ENCODE data around the gene OR56B1.
A peak's percentile ranks its signal among the peaks of the same experiment; 100 is the strongest.
"Not testable (repeated sequence)": the region's sequence is repeated elsewhere in the genome, so short reads cannot be mapped to it uniquely, and the experiment has no call there.

The OR56B1 gene, protein sequence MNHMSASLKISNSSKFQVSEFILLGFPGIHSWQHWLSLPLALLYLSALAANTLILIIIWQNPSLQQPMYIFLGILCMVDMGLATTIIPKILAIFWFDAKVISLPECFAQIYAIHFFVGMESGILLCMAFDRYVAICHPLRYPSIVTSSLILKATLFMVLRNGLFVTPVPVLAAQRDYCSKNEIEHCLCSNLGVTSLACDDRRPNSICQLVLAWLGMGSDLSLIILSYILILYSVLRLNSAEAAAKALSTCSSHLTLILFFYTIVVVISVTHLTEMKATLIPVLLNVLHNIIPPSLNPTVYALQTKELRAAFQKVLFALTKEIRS

DNA sequence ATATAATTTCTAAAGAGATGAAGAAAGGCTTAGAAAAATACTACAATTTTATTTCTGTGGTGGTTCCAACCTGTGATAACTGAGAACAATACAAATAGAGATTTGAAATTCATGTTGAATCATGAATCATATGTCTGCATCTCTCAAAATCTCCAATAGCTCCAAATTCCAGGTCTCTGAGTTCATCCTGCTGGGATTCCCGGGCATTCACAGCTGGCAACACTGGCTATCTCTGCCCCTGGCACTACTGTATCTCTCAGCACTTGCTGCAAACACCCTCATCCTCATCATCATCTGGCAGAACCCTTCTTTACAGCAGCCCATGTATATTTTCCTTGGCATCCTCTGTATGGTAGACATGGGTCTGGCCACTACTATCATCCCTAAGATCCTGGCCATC is at the start of gene OR56B1:
TSS of gene OR56B1 (plus strand) at position 53 of the 400 bp plus-strand sequence. CDS start at position 122, 69 bp downstream.
- no peak for DNase-seq (ENCODE audit: low read depth)

DNA sequence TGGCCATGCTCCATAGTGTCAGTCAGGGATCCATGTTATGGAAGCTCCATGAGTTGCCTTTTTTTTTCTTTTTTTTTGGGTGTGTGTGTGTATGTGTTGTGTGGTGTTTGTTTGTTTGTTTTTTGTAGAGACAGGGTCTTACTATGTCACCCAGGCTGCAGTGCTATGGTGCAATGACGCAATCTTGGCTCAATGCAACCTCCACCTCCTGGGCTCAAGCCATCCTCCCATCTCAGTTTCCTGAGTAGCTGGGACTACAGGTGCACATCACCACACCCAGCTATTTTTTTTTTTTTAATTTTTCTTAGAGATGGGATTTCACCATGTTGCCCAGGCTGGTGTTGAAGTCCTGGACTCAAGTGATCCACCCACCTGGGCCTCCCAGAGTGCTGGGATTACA is 47.8 kb upstream of the OR56B1 start:
- DNase-seq (ENCODE audit: low read depth) = no peak

DNA sequence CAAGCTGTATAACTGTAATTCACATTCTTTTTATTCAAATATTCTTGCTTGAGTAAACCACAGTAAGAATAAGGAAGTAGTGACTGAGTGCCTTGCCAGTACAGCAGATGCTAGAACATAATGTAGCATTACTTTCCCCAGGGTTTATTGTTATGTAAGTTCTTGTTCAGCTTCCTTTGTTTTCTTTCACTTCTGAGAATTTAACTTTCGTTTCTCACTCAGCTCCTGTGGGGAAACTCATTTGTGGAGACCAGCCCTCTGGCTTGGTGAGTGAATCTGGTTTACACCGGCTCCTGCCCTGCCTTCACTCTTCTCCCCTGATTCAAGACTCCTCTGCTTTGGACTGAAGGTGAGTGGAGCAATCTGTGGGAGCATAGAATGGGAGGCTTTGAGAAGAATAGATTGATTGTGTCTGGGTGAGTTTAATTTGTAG is 46.7 kb upstream of the OR56B1 start, which contains the start of gene TRIM22:
TSS of gene TRIM22 (plus strand) at position 240 of the 433 bp plus-strand sequence. CDS start 6,443 bp downstream, outside the sequence.
- peak; percentile 23 for DNase-seq (ENCODE audit: low read depth)

DNA sequence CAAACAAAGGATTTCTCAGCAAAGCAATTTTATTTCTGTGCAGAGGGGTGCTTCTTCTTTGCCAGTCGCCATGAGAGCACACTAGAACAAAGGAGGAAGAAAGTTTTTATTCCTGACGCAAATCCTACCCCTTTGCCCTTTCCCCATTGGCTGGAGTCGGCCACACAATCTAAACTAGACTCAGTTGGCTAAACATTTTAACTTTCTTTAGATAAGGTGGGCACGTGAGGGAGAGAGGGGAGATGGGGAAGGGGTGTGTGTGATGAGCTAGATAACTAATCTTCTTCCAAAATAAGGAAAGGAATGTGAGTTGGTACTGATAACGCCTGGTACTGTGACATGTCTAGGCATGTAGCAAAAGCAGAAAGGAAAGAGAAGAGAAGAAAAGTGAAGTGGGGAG is 46.0 kb upstream of the OR56B1 start:
- no peak for DNase-seq (ENCODE audit: low read depth)

DNA sequence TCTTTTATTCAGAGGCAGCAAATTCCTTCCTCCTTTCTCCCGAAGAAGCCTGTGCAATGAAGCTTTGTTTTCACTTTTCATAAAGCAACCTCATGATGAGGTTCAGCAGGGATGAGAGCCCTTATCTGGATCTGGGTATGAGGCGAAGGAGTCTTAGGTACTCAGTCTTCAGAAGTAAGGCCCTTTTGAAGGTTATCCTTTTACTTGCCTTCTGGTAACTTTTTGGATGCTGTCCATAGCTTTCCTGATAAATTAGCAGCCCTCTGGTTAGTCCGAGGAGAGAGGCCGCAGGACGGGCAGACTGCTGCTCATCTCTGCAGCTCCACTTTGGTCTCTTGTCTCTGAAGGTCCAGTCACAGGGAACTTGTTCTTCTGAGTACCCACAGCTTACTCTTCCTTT is 45.5 kb upstream of the OR56B1 start:
- no peak for DNase-seq (ENCODE audit: low read depth)

DNA sequence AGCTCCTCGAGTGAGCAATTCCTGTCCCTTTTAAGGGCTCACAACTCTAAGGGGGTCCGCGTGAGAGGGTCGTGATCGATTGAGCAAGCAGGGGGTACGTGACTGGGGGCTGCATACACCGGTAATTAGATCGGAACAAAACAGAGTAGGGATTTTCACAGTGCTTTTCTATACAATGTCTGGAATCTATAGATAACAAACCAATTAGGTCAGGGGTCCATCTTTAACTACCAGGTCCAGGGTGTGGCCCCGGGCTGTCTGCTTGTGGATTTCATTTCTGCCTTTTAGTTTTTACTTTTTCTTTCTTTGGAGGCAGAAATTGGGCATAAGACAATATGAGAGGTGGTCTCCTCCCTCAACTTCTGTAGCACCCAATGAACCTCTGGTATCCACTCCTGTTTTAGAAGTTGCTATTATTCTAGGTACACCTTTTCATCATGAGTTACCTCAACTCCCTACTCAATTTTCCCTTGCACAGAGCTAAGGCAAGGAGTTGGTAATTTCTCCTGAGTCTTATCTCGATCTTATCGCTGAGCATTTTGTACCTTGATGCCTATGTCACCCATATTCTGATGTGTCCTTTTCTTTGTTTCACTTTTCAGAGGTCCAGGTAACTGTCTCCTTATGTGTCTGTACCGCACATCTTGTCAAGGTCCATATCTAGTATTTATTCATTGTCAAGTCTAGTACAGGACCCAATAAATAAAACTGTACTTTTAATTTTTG is 44.8 kb upstream of the OR56B1 start:
- DNase-seq (ENCODE audit: low read depth) = not testable (repeated sequence)

DNA sequence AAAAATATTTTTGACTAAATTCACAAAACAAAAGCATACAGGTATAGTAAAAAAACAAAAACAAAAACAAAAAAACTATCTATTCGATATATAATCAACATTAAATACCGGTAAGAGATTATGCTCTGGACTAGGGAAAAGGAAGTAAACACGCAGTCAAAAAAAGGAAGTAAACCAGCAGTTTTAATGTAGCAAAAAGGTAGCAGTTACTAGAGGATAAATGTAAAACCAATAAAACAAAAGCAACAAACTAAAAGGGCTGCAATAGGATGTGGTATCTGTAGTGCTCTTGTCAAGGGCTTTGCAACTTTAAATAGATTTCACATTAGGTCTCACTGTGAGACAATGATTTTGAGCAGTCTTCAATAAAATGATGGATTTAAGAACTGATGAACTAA is 44.3 kb upstream of the OR56B1 start:
- DNase-seq (ENCODE audit: low read depth) = no peak

DNA sequence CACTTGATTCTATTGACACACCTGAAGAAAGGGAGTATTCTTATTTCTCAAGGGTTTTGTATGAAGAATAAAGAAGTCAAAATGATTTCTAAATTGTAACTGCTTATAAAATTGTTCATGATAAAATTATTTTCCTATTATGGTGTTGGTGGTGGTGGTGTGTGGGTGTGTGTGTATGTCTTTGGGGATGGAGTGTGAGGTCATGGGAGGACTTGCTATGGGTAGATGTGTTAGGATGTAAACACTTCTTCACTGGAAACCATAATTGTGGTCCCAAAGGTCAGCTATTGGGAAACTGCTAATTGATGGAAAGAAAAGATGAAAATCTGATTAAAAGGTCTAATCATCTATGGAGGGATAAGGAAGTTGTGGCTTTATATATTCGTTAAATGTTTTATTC is 41.6 kb upstream of the OR56B1 start:
- no peak for DNase-seq (ENCODE audit: low read depth)

DNA sequence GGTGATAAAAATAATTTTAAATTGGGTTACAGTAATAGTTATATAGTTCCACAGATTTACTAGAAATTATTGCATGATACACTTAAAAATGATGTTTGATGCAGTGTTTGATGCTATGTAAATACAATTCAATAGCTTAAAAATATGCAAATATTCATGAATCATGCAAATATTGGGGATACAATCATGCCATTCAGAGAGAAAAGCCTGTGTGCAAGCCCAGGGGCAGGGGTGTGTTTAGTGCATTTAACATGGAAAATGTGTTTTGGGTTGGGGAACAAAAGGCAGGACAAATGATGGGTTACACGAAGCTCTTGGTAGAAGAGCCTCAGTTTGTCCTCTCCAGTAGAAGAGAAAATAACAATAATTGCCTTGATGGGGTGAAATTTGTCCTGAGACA is 40.7 kb upstream of the OR56B1 start:
- DNase-seq (ENCODE audit: low read depth) = no peak

DNA sequence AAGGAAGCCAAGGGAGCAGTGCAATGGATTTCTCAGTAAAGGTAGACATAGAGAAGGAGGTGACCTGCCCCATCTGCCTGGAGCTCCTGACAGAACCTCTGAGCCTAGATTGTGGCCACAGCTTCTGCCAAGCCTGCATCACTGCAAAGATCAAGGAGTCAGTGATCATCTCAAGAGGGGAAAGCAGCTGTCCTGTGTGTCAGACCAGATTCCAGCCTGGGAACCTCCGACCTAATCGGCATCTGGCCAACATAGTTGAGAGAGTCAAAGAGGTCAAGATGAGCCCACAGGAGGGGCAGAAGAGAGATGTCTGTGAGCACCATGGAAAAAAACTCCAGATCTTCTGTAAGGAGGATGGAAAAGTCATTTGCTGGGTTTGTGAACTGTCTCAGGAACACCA is 40.0 kb upstream of the OR56B1 start:
- DNase-seq (ENCODE audit: low read depth) = no peak

DNA sequence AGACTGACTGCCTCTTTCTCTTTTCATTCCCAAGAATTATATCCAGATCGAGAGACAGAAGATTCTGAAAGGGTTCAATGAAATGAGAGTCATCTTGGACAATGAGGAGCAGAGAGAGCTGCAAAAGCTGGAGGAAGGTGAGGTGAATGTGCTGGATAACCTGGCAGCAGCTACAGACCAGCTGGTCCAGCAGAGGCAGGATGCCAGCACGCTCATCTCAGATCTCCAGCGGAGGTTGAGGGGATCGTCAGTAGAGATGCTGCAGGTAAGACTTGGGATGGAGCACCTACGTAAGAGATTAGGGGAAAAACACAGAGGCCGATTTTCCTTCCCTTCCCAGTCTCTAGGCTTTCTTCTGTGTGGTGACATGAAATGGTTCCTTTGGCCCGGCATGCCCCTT is 38.0 kb upstream of the OR56B1 start:
- DNase-seq (ENCODE audit: low read depth) = no peak

DNA sequence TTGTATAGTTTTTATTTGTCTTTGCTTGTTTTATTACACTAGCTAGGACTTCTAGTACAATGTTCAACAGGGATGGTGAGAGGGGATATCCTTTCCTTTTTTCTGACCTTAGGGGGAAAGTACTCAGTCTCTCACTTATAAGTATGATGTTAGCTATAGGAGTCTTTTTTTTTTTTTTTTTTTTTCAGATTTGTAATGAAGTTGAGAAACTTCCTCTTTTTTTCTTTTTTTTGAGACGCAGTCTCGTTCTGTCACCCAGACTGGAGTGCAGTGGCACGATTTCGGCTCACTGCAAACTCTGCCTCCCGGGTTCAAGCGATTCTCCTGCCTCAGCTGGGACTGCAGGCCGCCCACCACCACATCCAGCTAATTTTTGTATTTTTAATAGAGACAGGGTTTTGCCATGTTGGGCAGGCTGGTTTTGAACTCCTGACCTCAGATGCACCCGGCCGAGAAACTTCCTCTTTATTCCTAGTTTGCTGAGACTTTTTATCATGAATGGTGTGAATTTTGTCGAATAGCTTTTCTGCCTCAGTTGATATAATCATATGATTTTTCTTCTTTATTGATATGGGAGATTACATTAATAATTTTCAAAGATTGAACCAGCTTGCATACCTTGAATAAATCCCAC is 35.7 kb upstream of the OR56B1 start:
- DNase-seq (ENCODE audit: low read depth) = no peak

DNA sequence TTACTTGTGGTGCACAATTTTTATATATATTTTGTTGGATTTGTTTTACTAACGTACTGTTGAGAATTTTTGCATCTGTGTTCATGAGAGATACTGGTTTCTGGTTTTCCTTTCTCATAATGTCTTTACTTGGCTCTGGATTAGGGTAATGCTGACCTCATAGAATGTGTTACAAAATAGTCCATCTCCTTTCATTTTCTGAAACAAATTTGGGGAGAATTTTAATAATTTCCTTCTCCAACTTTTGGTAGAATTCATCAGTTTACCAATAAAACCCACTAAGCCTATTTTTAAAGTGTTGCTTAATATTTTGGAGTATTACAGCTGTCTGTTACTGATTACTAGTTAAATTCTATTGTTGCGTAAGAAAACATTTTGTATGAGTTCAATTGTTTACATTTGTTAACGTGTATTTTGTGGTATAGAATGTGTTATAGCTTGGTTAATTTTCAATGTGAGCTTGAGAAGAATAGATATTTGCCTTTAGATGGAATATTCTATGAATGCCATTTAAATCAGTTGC is 35.1 kb upstream of the OR56B1 start:
- no peak for DNase-seq (ENCODE audit: low read depth)

DNA sequence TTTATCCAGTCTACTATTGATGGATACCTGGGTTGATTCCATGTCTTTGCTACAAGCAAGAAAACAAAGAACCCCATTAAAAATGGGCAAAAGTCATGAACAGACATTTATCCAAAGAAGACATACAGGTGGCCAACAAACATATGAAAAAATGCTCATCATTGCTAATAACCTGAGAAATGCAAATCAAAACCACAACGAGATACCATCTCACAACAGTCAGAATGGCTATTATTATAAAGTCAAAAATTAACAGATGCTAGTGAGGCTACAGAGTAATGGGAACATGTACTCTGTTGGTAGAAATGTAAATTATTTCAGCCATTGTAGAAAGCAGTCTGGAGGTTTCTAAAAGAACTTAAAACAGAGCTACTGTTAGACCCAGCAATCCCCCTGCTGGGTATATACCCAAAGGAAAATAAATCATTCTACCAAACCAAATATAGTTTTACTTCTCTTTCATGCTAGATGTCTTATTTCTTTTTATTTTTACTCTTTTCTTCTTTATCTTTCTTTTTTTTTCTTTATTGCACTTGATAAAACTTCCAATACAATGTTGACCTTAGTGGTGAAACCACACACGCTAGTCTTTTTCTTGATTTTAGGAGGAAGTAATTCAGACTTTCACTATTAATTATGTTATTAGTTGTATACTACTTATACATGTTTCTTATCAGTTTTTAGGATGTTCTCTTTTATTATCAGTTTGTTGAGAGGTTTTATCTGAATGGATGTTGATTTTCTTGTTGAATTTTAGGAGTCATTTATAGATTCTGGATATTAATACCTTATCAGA is 32.3 kb upstream of the OR56B1 start:
- DNase-seq (ENCODE audit: low read depth) = no peak

DNA sequence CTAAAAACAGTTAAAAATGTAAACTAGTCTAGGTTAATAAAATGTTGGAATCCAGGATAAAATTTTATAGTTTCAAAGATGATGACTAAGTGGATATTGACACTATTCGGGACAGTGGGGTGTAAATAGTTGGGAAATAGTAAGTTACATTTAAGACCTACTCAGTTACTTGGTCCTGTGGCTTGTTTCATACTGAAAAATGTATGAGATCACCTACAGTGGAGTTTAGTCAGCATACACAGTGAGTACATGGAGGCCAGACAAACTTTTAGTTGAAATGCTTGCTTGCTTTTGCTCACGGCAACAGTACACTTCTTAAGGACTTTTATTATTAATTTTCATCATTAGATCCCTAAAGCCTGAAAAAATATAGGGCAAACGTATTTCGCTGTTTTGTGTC is 30.6 kb upstream of the OR56B1 start:
- no peak for DNase-seq (ENCODE audit: low read depth)

DNA sequence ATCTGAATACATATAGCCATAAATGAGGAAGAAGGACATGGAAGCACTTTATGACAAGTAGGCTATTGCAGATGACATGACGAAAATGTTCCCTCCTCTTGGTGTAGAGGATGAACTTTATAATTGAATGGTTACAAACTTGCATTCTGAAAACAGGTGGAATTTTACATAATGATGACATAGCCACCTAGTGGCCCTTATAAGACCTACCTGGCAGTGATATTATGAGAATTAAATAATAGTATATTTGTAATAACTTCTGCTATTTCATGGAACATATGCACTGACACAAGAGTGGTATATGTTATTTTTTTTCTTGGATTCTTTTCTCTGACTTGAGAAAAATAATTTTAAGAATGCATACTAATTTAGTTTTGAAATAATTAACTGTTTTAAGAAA is 23.7 kb upstream of the OR56B1 start:
- DNase-seq (ENCODE audit: low read depth) = no peak

DNA sequence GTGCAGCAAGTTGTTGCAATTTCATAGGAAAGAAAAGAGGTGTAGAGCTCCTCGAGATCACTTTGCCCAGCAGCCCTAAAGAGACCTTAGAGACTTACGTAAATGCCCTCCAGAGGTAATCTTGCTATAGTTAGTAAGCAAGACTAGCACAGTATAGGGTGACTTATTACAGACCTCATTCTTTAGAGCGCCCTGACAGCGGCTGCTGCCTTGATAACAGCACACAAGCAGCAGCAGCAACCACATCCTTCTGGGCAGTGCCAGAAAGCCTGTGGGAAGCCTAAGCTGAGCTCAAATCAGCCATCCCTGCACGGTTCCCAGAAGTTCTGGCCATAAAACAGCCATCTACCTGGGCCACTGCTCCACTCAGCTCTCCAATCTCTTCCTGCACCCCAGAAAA is 22.6 kb upstream of the OR56B1 start:
- no peak for DNase-seq (ENCODE audit: low read depth)

DNA sequence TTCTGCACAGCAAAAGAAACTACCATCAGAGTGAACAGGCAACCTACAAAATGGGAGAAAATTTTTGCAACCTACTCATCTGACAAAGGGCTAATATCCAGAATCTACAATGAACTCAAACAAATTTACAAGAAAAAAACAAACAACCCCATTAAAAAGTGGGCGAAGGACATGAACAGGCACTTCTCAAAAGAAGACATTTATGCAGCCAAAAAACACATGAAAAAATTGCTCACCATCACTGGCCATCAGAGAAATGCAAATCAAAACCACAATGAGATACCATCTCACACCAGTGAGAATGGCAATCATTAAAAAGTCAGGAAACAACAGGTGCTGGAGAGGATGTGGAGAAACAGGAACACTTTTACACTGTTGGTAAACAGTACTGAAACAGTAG is 19.7 kb upstream of the OR56B1 start:
- not testable (repeated sequence) for DNase-seq (ENCODE audit: low read depth)

DNA sequence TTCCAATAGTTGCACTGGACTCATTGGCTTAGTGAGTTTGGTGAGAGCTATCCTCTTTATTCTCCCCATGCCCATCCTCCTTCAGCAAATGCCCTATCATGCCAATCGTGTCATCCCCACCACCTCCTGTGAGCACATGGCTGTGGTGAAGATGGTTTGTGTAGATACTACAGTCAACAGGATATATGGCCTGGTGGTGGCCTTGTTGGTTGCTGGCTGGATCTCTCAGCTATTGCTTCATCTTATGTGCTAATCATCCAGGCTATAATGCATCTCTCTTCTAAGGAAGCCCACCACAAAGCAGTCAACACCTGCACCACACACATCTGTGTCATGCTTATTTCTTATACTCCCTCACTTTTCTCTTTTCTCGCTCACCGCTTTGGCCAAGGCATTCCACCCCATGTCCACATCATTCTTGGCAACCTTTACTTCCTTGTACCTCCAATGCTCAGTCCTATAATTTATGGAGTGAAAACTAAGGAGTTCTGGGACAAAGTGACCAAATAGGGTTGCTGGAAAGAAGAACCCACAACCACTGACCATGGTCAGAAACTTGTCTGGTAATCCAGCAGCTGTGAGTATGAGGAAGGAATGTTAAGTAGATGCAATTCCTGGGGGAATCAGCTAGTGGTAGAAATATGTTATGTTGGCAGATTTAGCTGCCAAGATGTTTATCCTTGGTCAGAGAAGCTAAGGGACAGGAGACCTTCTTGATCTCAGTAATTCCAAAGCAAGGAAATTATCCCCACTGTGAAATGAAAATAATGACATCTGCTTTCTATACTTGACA is 16.3 kb upstream of the OR56B1 start:
- no peak for DNase-seq (ENCODE audit: low read depth)

DNA sequence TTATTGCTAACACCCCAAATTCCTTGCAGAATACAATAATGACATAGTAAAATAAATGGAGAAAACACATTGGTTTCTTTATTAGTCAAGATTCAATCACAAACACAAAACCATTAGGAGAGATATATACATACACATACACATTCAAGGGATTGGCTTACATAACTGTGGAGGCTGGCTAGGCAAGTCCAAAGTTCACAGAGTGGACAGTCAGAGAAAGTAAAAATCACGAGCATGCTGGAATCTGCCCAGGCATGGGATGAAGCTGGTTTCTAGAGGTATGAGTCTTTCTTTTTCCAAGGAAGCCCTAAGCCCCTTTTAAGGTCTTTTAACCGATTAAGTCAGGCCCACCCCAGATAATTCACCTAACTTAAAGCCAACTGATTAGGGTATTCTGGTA is 13.6 kb upstream of the OR56B1 start:
- no peak for DNase-seq (ENCODE audit: low read depth)

DNA sequence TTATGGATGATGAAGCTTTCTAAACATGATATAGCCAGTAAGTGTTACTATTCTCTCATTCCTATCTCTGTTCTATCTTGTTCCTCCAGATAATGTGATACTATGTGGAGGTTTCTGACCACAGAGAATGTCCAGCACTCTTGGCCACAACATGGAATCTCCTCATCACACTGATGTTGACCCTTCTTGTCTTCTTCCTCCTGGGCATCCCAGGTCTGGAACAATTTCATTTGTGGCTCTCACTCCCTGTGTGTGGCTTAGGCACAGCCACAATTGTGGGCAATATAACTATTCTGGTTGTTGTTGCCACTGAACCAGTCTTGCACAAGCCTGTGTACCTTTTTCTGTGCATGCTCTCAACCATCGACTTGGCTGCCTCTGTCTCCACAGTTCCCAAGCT is 9.9 kb upstream of the OR56B1 start:
- no peak for DNase-seq (ENCODE audit: low read depth)
